Common myeloid progenitor, CD34-positive (primary cell): ENCODE results near the gene RET. TPM values are rescaled to one million over a fixed set of nuclear protein-coding genes. Genes with fewer than 3 reads are reported as not detected.

Experiments
- CTCF ChIA-PET: fragments of 350-600 bp; sonication (Branson Sonifier 250); formaldehyde crosslinking; loops from one replicate; lab custom pipeline; 2021; ENCODE audit warnings: antibody characterized with exemption; lab: Charles Lee
- POLR2A ChIA-PET: fragments of 350-600 bp; sonication (Branson Sonifier 250); formaldehyde crosslinking; loops from one replicate; lab custom pipeline; 2021; ENCODE audit warnings: antibody characterized with exemption; lab: Charles Lee
- DNase-seq, 3 donors: peaks; one replicate each; pipeline versions ENCODE4 v3.0.0 to v3.0.0-alpha.2; 2013
- H3K27ac ChIP-seq, 2 experiments: 1 replicate in 1 of 2; 2 replicates in 1 of 2; pipeline ENCODE4 v1.7.0; 2013; ENCODE audit warnings: inconsistent platforms in 2 of 2, low read length in 2 of 2, mild to moderate bottlenecking in 2 of 2, low read depth in 1 of 2, moderate library complexity in 1 of 2; ENCODE audit not compliant: severe bottlenecking in 2 of 2, insufficient read depth in 1 of 2, poor library complexity in 1 of 2
- H3K27me3 ChIP-seq, 5 experiments: replicated peaks in 2 of 5; 1 replicate in 3 of 5; 2 replicates in 2 of 5; pipeline versions ENCODE4 v1.6.1 to v1.7.0; 2013; ENCODE audit warnings: low read length in 4 of 5, mild to moderate bottlenecking in 2 of 5, moderate library complexity in 2 of 5, inconsistent platforms in 1 of 5; ENCODE audit not compliant: insufficient read depth in 5 of 5, control insufficient read depth in 4 of 5
- H3K36me3 ChIP-seq, 4 experiments: 1 replicate in 2 of 4; 2 replicates in 2 of 4; pipeline versions ENCODE4 v1.6.1 to v1.7.0; 2013; ENCODE audit warnings: low read length in 3 of 4, control low read depth in 1 of 4, mild to moderate bottlenecking in 1 of 4; ENCODE audit not compliant: control insufficient read depth in 4 of 4, insufficient read depth in 4 of 4
- H3K4me1 ChIP-seq, 4 experiments: 1 replicate in 3 of 4; 2 replicates in 1 of 4; pipeline versions ENCODE4 v1.6.1 to v1.7.1; 2013; ENCODE audit warnings: low read length in 3 of 4, mild to moderate bottlenecking in 3 of 4, control low read depth in 1 of 4, inconsistent platforms in 1 of 4, moderate library complexity in 1 of 4; ENCODE audit not compliant: control insufficient read depth in 4 of 4, insufficient read depth in 4 of 4; ENCODE audit errors: control extremely low read depth in 1 of 4
- H3K4me3 ChIP-seq, 7 experiments: 1 replicate in 4 of 7; 2 replicates in 3 of 7; pipeline versions ENCODE4 v1.5.1 to v1.7.0; 2013; ENCODE audit warnings: mild to moderate bottlenecking in 7 of 7, low read length in 6 of 7, moderate library complexity in 6 of 7, inconsistent platforms in 2 of 7, low read depth in 2 of 7, control low read depth in 1 of 7; ENCODE audit not compliant: insufficient read depth in 4 of 7, control insufficient read depth in 1 of 7; ENCODE audit errors: extremely low read depth in 1 of 7
- H3K9me3 ChIP-seq, 5 experiments: 1 replicate in 4 of 5; 2 replicates in 1 of 5; pipeline versions ENCODE4 v1.6.1 to v1.7.1; 2013; ENCODE audit warnings: low read length in 4 of 5, mild to moderate bottlenecking in 2 of 5, inconsistent platforms in 1 of 5, low read depth in 1 of 5, moderate library complexity in 1 of 5; ENCODE audit not compliant: control insufficient read depth in 4 of 5, insufficient read depth in 2 of 5; ENCODE audit errors: control extremely low read depth in 1 of 5
- WGBS: methylation state at CpG from one replicate; pipeline ENCODE4 v1.1.5; 2013; ENCODE audit not compliant: insufficient coverage; 5-methylcytosine and 5-hydroxymethylcytosine counted together
- polyA plus RNA-seq: library from polyadenylated mRNA; unstranded; fragments of 120-200 nt; gene quantifications from one replicate; pipeline ENCODE4 v1.2.1, GENCODE V29; 2013

RET gene
- polyA plus RNA-seq = 0.88 TPM

GRCh38 chr10:43076876-43077420, at the start of gene RET:
Gene RET, plus strand, starts transcription at chr10:43077069. Its CDS starts 190 bp downstream, at chr10:43077259.
- Histone ChIP-seq H3K27me3 (peaks cover 0 to 42% (median 25%) of the 10 kb centered on the region in 5 experiments), H3K9me3 (no peaks in the 10 kb centered on the region), H3K36me3 (no peaks in the 10 kb centered on the region), H3K27ac (no peak within 1 kb of the TSS), H3K4me1 (peaks cover 0 to 56% (median 45%) of the 10 kb centered on the region in 4 experiments), H3K4me3 (peak within 1 kb of the TSS in 6 of 7 experiments; percentile 52 to 74 (median 60))
- POLR2A ChIA-PET = no interaction called here
- WGBS = 0% methylated on average over 49 of the region's 78 CpGs
- DNase-seq = peak; percentile 25 to 66 (median 59)
- CTCF ChIA-PET = interaction anchor here (1.5 to 3.9 kb wide), 5 partner anchors 11 to 324 kb away, joined by 3 to 39 read pairs (median 13); no protein-coding TSS in a partner anchor

GRCh38 chr10:43027331-43027955, 49.4 kb upstream of the RET start:
- H3K36me3 ChIP-seq = no peaks in the 10 kb centered on the region
- CTCF ChIA-PET = no interaction called here
- H3K4me1 ChIP-seq = peaks cover 0 to 10% (median 4%) of the 10 kb centered on the region in 4 experiments
- no peak for DNase-seq
- no peak overlapping the region for H3K27ac ChIP-seq
- no peaks in the 10 kb centered on the region for H3K27me3 ChIP-seq
- WGBS = 100% methylated on average over 10 of the region's 11 CpGs
- H3K9me3 ChIP-seq = peaks cover 0 to 13% (median 6%) of the 10 kb centered on the region in 5 experiments
- no peak overlapping the region for H3K4me3 ChIP-seq
- POLR2A ChIA-PET = no interaction called here

- ChIA-PET POLR2A (no interaction called here), CTCF (no interaction called here)
- Histone ChIP-seq H3K4me1 (peaks cover 0 to 10% (median 4%) of the 10 kb centered on the region in 4 experiments), H3K36me3 (no peaks in the 10 kb centered on the region), H3K9me3 (peaks cover 2 to 20% (median 6%) of the 10 kb centered on the region in 5 experiments), H3K27ac (no peak overlapping the region), H3K4me3 (no peak overlapping the region), H3K27me3 (no peaks in the 10 kb centered on the region)
- no peak for DNase-seq
- 99% methylated on average over 6 of the region's 6 CpGs for WGBS
Observed at GRCh38 chr10:43028143-43028542, 48.7 kb upstream of the RET start.

GRCh38 chr10:43029043-43029442, 47.8 kb upstream of the RET start:
- Histone ChIP-seq H3K27me3 (no peaks in the 10 kb centered on the region), H3K4me1 (peaks cover 0 to 10% (median 4%) of the 10 kb centered on the region in 4 experiments), H3K9me3 (peaks cover 2 to 24% (median 6%) of the 10 kb centered on the region in 5 experiments), H3K36me3 (no peaks in the 10 kb centered on the region), H3K4me3 (no peak overlapping the region), H3K27ac (no peak overlapping the region)
- whole genome bisulfite sequencing = 100% methylated on average over 4 of the region's 7 CpGs
- CTCF ChIA-PET = interaction anchor here (1.8 kb wide), 1 partner anchor 16 kb away, joined by 3 read pairs; no protein-coding TSS in a partner anchor
- no peak for DNase-seq
- POLR2A ChIA-PET = no interaction called here

- Histone ChIP-seq H3K4me1 (peaks cover 0 to 7% (median 0%) of the 10 kb centered on the region in 4 experiments), H3K27ac (no peak overlapping the region), H3K27me3 (no peaks in the 10 kb centered on the region), H3K36me3 (no peaks in the 10 kb centered on the region), H3K4me3 (no peak overlapping the region), H3K9me3 (peaks cover 2 to 33% (median 6%) of the 10 kb centered on the region in 5 experiments)
- ChIA-PET CTCF (no interaction called here), POLR2A (no interaction called here)
- WGBS = no CpG with 5 or more reads among the region's 1 CpG
- no peak for DNase-seq
Observed at GRCh38 chr10:43032613-43033012, 44.3 kb upstream of the RET start.

- WGBS = 19% methylated on average over 3 of the region's 4 CpGs
- ChIA-PET POLR2A (no interaction called here), CTCF (interaction anchor here (1.6 kb wide), 1 partner anchor 167 kb away, joined by 4 read pairs; no protein-coding TSS in a partner anchor)
- Histone ChIP-seq H3K27me3 (no peaks in the 10 kb centered on the region), H3K4me3 (no peak overlapping the region), H3K27ac (no peak overlapping the region), H3K36me3 (no peaks in the 10 kb centered on the region), H3K4me1 (peaks cover 0 to 7% (median 0%) of the 10 kb centered on the region in 4 experiments), H3K9me3 (peaks cover 2 to 28% (median 6%) of the 10 kb centered on the region in 5 experiments)
- peak; percentile 18 to 71 (median 55) for DNase-seq
Observed at GRCh38 chr10:43035800-43036199, 41.1 kb upstream of the RET start.
